ENCODE measurements around the gene PARVB.

The PARVB gene

GRCh38 chr22:44086271-44087088, 62.4 kb downstream of the PARVB start:
- DNase-seq (ENCODE audit: low read depth in 1 of 2, low spot score in 1 of 2): no peak

- DNase-seq (ENCODE audit: low read depth in 1 of 2, low spot score in 1 of 2): no peak
Measured at GRCh38 chr22:44087089-44087430, 63.0 kb downstream of the PARVB start.

- DNase-seq (ENCODE audit: low read depth in 1 of 2, low spot score in 1 of 2): no peak
Measured at GRCh38 chr22:44088976-44089570, 65.0 kb downstream of the PARVB start.

GRCh38 chr22:44089717-44090570, 65.8 kb downstream of the PARVB start:
- no peak for DNase-seq (ENCODE audit: low read depth in 1 of 2, low spot score in 1 of 2)

GRCh38 chr22:44090571-44090905, 66.4 kb downstream of the PARVB start:
- no peak for DNase-seq (ENCODE audit: low read depth in 1 of 2, low spot score in 1 of 2)

GRCh38 chr22:44091021-44091721, 67.1 kb downstream of the PARVB start:
- no peak for DNase-seq (ENCODE audit: low read depth in 1 of 2, low spot score in 1 of 2)

- DNase-seq (ENCODE audit: low read depth in 1 of 2, low spot score in 1 of 2): no peak
Measured at GRCh38 chr22:44091751-44092150, 67.6 kb downstream of the PARVB start.

- DNase-seq (ENCODE audit: low read depth in 1 of 2, low spot score in 1 of 2): no peak
Measured at GRCh38 chr22:44092636-44093220, 68.6 kb downstream of the PARVB start.

- DNase-seq (ENCODE audit: low read depth in 1 of 2, low spot score in 1 of 2): no peak
Measured at GRCh38 chr22:44093791-44094190, 69.7 kb downstream of the PARVB start.

GRCh38 chr22:44094751-44095302, 70.7 kb downstream of the PARVB start:
- no peak for DNase-seq (ENCODE audit: low read depth in 1 of 2, low spot score in 1 of 2)

- DNase-seq (ENCODE audit: low read depth in 1 of 2, low spot score in 1 of 2): no peak
Measured at GRCh38 chr22:44096736-44097135, 72.6 kb downstream of the PARVB start.

- DNase-seq (ENCODE audit: low read depth in 1 of 2, low spot score in 1 of 2): no peak
Measured at GRCh38 chr22:44097263-44098020, 73.3 kb downstream of the PARVB start.

GRCh38 chr22:44098021-44098739, 74.1 kb downstream of the PARVB start:
- no peak for DNase-seq (ENCODE audit: low read depth in 1 of 2, low spot score in 1 of 2)

GRCh38 chr22:44098966-44099530, 74.9 kb downstream of the PARVB start:
- DNase-seq (ENCODE audit: low read depth in 1 of 2, low spot score in 1 of 2): no peak

GRCh38 chr22:44099696-44100095, 75.6 kb downstream of the PARVB start:
- no peak for DNase-seq (ENCODE audit: low read depth in 1 of 2, low spot score in 1 of 2)

GRCh38 chr22:44100411-44100810, 76.3 kb downstream of the PARVB start:
- no peak for DNase-seq (ENCODE audit: low read depth in 1 of 2, low spot score in 1 of 2)

- DNase-seq (ENCODE audit: low read depth in 1 of 2, low spot score in 1 of 2): no peak
Measured at GRCh38 chr22:44102121-44102520, 78.0 kb downstream of the PARVB start.

GRCh38 chr22:44102856-44103255, 78.8 kb downstream of the PARVB start:
- no peak for DNase-seq (ENCODE audit: low read depth in 1 of 2, low spot score in 1 of 2)
